Measurements from ENCODE around the gene VAPB.
A peak's percentile ranks its signal among the peaks of the same experiment; 100 is the strongest.

The VAPB gene

GRCh38 chr20:58471193-58472164 is 82.5 kb downstream of the VAPB start:
- no peak for TF ChIP-seq CTCF (IDR thresholded peaks at IDR 0.05; ENCODE audit: poor library complexity, severe bottlenecking)

GRCh38 chr20:58472273-58473018 is 83.4 kb downstream of the VAPB start:
- H3K36me3 ChIP-seq (ENCODE audit: low read depth): no peaks in the 10 kb centered on the region
- TF ChIP-seq CTCF (IDR thresholded peaks at IDR 0.05; ENCODE audit: poor library complexity, severe bottlenecking): no peak
- H3K27ac ChIP-seq (ENCODE audit: poor library complexity, severe bottlenecking): no peak overlapping the region
- no peak overlapping the region for H3K4me3 ChIP-seq (ENCODE audit: severe bottlenecking)
- peak; percentile 76 for DNase-seq (ENCODE audit: low spot score)
- no peaks in the 10 kb centered on the region for H3K27me3 ChIP-seq (ENCODE audit: insufficient read depth, poor library complexity, severe bottlenecking)
- no peaks in the 10 kb centered on the region for H3K4me1 ChIP-seq (ENCODE audit: insufficient read depth, poor library complexity, severe bottlenecking)
- H3K9me3 ChIP-seq (ENCODE audit: severe bottlenecking): no peaks in the 10 kb centered on the region
- ATAC-seq (ENCODE audit: low read depth): no peak

More at GRCh38 chr20:58471193-58472164, 82.5 kb downstream of the VAPB start:
- no peaks in the 10 kb centered on the region for H3K4me1 ChIP-seq (ENCODE audit: insufficient read depth, poor library complexity, severe bottlenecking)
- H3K4me3 ChIP-seq (ENCODE audit: severe bottlenecking): no peak overlapping the region
- no peaks in the 10 kb centered on the region for H3K36me3 ChIP-seq (ENCODE audit: low read depth)
- no peaks in the 10 kb centered on the region for H3K27me3 ChIP-seq (ENCODE audit: insufficient read depth, poor library complexity, severe bottlenecking)
- ATAC-seq (ENCODE audit: low read depth): no peak
- DNase-seq (ENCODE audit: low spot score): peak; percentile 77
- no peaks in the 10 kb centered on the region for H3K9me3 ChIP-seq (ENCODE audit: severe bottlenecking)
- no peak overlapping the region for H3K27ac ChIP-seq (ENCODE audit: poor library complexity, severe bottlenecking)

- H3K4me3 ChIP-seq (ENCODE audit: severe bottlenecking): no peak overlapping the region
- H3K9me3 ChIP-seq (ENCODE audit: severe bottlenecking): peaks cover 12% of the 10 kb centered on the region
- no peaks in the 10 kb centered on the region for H3K4me1 ChIP-seq (ENCODE audit: insufficient read depth, poor library complexity, severe bottlenecking)
- H3K27ac ChIP-seq (ENCODE audit: poor library complexity, severe bottlenecking): no peak overlapping the region
- no peaks in the 10 kb centered on the region for H3K36me3 ChIP-seq (ENCODE audit: low read depth)
- H3K27me3 ChIP-seq (ENCODE audit: insufficient read depth, poor library complexity, severe bottlenecking): no peaks in the 10 kb centered on the region
- no peak for TF ChIP-seq CTCF (IDR thresholded peaks at IDR 0.05; ENCODE audit: poor library complexity, severe bottlenecking)
- DNase-seq (ENCODE audit: low spot score) (peak; percentile 70), ATAC-seq (ENCODE audit: low read depth) (no peak)
Observed at GRCh38 chr20:58473453-58474425, 84.7 kb downstream of the VAPB start.

GRCh38 chr20:58475466-58475865 is 86.4 kb downstream of the VAPB start:
- Histone ChIP-seq H3K27ac (ENCODE audit: poor library complexity, severe bottlenecking) (no peak overlapping the region), H3K9me3 (ENCODE audit: severe bottlenecking) (peaks cover 12% of the 10 kb centered on the region), H3K4me3 (ENCODE audit: severe bottlenecking) (no peak overlapping the region), H3K27me3 (ENCODE audit: insufficient read depth, poor library complexity, severe bottlenecking) (no peaks in the 10 kb centered on the region), H3K4me1 (ENCODE audit: insufficient read depth, poor library complexity, severe bottlenecking) (no peaks in the 10 kb centered on the region), H3K36me3 (ENCODE audit: low read depth) (no peaks in the 10 kb centered on the region)
- DNase-seq (ENCODE audit: low spot score) (no peak), ATAC-seq (ENCODE audit: low read depth) (no peak)
- TF ChIP-seq CTCF (IDR thresholded peaks at IDR 0.05; ENCODE audit: poor library complexity, severe bottlenecking): no peak

Data from RWPE2 (cell line).